Suppressor macrophage (primary cell): Measurements from ENCODE around the gene RASSF3.
"Not testable (repeated sequence)": the region's sequence is repeated elsewhere in the genome, so short reads cannot be mapped to it uniquely, and the experiment has no call there.

Experiments used
- DNase-seq, 4 experiments: peaks; one replicate each; pipeline ENCODE4 v3.0.0-alpha.2; 2020 to 2022

RASSF3 gene

GRCh38 chr12:64670919-64671639 lies 60.8 kb downstream of the RASSF3 start:
- peak in 1 of 4 experiments; percentile 46 for DNase-seq

- DNase-seq = no peak
Measured at GRCh38 chr12:64671681-64672080, 61.4 kb downstream of the RASSF3 start.

- peak in 2 of 4 experiments; percentile 34 to 44 for DNase-seq
Measured at GRCh38 chr12:64672925-64673409, 62.7 kb downstream of the RASSF3 start.

GRCh38 chr12:64673490-64674169 lies 63.3 kb downstream of the RASSF3 start:
- DNase-seq = no peak

GRCh38 chr12:64674367-64674922 lies 64.2 kb downstream of the RASSF3 start:
- DNase-seq = no peak

GRCh38 chr12:64675795-64676194 lies 65.5 kb downstream of the RASSF3 start:
- DNase-seq = no peak

GRCh38 chr12:64678248-64678647 lies 68.0 kb downstream of the RASSF3 start:
- no peak for DNase-seq

GRCh38 chr12:64678835-64679234 lies 68.5 kb downstream of the RASSF3 start:
- DNase-seq = no peak

GRCh38 chr12:64679487-64680001 lies 69.2 kb downstream of the RASSF3 start:
- peak in 3 of 4 experiments; percentile 47 to 51 (median 48) for DNase-seq

GRCh38 chr12:64680235-64680634 lies 69.9 kb downstream of the RASSF3 start:
- DNase-seq = no peak

GRCh38 chr12:64681200-64682052 lies 71.1 kb downstream of the RASSF3 start:
- DNase-seq = no peak

- DNase-seq = peak in 3 of 4 experiments; percentile 36 to 77 (median 58)
Measured at GRCh38 chr12:64682572-64683277, 72.4 kb downstream of the RASSF3 start.

- no peak for DNase-seq
Measured at GRCh38 chr12:64683816-64684543, 73.7 kb downstream of the RASSF3 start.

GRCh38 chr12:64685050-64685449 lies 74.8 kb downstream of the RASSF3 start:
- DNase-seq = no peak

GRCh38 chr12:64685605-64686004 lies 75.3 kb downstream of the RASSF3 start:
- DNase-seq = no peak

- no peak for DNase-seq
Measured at GRCh38 chr12:64687816-64688215, 77.5 kb downstream of the RASSF3 start.

GRCh38 chr12:64688219-64688618 lies 77.9 kb downstream of the RASSF3 start:
- DNase-seq = no peak

- DNase-seq = no peak
Measured at GRCh38 chr12:64688715-64689114, 78.4 kb downstream of the RASSF3 start.

GRCh38 chr12:64690236-64690635 lies 79.9 kb downstream of the RASSF3 start:
- not testable (repeated sequence) for DNase-seq

GRCh38 chr12:64691227-64691794 lies 81.0 kb downstream of the RASSF3 start:
- no peak for DNase-seq
